SK-N-SH (cell line): Measurements from ENCODE around the gene FHOD3.

Experiments
- CHD2 ChIP-seq: fragments of 150-350 bp; IDR thresholded peaks from 2 replicates; pipeline ENCODE4 v1.6.1; 2018; ENCODE audit warnings: low read length; ENCODE audit not compliant: partially characterized antibody
- EZH2phosphoT487 ChIP-seq: fragments of 200-600 bp; sonication (generic); IDR thresholded peaks from 2 replicates; pipeline ENCODE4 v1.6.1; 2017; ENCODE audit warnings: low read depth, mixed run types, mild to moderate bottlenecking, antibody characterized with exemption, moderate library complexity, borderline replicate concordance
- GABPA ChIP-seq: IDR thresholded peaks from 2 replicates; pipeline ENCODE4 v1.4.0; 2012; ENCODE audit warnings: low read depth, mild to moderate bottlenecking
- MEF2A ChIP-seq: IDR thresholded peaks from 2 replicates; pipeline ENCODE4 v1.4.0; 2012; ENCODE audit warnings: low read depth, borderline replicate concordance
- POLR2AphosphoS5 ChIP-seq: IDR thresholded peaks from 2 replicates; pipeline ENCODE4 v1.6.1; 2012; ENCODE audit warnings: low read depth, low read length
- RAD21 ChIP-seq: IDR thresholded peaks from 2 replicates; pipeline ENCODE4 v1.6.1; 2012; ENCODE audit warnings: mild to moderate bottlenecking, low read length
- RFX5 ChIP-seq: IDR thresholded peaks from 2 replicates; pipeline ENCODE4 v1.6.1; 2012; ENCODE audit warnings: mild to moderate bottlenecking, improper control_type of control experiment, low read length
- SMC3 ChIP-seq: IDR thresholded peaks from 2 replicates; pipeline ENCODE4 v1.6.1; 2012; ENCODE audit warnings: low read depth, low read length, improper control_type of control experiment
- TAF1 ChIP-seq: IDR thresholded peaks from 2 replicates; pipeline ENCODE4 v1.6.1; 2012; ENCODE audit warnings: low read depth, mild to moderate bottlenecking, low read length, moderate library complexity, borderline replicate concordance
- TF ChIP-seq, protein P1 (sequence below): IDR thresholded peaks from 2 replicates; pipeline ENCODE4 v1.6.1; 2012; ENCODE audit warnings: mild to moderate bottlenecking, low read depth, low read length, moderate library complexity
- TF ChIP-seq, protein P2 (sequence below): fragments of 200-600 bp; sonication (generic); IDR thresholded peaks from 2 replicates; pipeline ENCODE4 v1.6.1; 2017; ENCODE audit warnings: antibody characterized with exemption, mild to moderate bottlenecking, moderate library complexity
- TF ChIP-seq, protein P3 (sequence below): IDR thresholded peaks from 2 replicates; pipeline ENCODE4 v1.4.0; 2012; ENCODE audit warnings: low read depth
- TF ChIP-seq, protein P4 (sequence below): IDR thresholded peaks from 2 replicates; pipeline ENCODE4 v1.4.0; 2012; ENCODE audit warnings: low read depth, borderline replicate concordance

DNA sequence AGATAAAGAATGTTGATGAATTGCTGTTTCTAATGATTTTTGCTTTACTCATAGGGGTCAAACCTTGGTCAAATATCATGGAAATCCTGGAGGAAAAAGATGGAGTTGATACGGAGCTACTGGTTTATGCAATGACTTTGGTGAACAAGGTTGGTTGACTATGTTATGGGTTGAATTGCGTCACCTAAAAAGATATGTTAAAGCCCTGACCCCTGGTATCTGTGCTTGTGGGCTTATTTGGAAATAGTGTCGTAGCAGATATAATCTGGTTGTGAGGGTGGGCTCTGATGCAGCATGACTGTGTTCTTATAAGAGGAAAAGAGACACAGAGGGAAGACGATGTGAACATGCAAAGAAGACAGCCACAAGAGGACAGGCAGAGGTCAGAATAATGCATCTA, 305.1 kb downstream of the FHOD3 start:
- no peak for TF ChIP-seq POLR2AphosphoS5
- TF ChIP-seq RFX5: no peak
- TF ChIP-seq, protein P1, sequence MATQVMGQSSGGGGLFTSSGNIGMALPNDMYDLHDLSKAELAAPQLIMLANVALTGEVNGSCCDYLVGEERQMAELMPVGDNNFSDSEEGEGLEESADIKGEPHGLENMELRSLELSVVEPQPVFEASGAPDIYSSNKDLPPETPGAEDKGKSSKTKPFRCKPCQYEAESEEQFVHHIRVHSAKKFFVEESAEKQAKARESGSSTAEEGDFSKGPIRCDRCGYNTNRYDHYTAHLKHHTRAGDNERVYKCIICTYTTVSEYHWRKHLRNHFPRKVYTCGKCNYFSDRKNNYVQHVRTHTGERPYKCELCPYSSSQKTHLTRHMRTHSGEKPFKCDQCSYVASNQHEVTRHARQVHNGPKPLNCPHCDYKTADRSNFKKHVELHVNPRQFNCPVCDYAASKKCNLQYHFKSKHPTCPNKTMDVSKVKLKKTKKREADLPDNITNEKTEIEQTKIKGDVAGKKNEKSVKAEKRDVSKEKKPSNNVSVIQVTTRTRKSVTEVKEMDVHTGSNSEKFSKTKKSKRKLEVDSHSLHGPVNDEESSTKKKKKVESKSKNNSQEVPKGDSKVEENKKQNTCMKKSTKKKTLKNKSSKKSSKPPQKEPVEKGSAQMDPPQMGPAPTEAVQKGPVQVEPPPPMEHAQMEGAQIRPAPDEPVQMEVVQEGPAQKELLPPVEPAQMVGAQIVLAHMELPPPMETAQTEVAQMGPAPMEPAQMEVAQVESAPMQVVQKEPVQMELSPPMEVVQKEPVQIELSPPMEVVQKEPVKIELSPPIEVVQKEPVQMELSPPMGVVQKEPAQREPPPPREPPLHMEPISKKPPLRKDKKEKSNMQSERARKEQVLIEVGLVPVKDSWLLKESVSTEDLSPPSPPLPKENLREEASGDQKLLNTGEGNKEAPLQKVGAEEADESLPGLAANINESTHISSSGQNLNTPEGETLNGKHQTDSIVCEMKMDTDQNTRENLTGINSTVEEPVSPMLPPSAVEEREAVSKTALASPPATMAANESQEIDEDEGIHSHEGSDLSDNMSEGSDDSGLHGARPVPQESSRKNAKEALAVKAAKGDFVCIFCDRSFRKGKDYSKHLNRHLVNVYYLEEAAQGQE: no peak
- TF ChIP-seq MEF2A: no peak
- TF ChIP-seq, protein P2, sequence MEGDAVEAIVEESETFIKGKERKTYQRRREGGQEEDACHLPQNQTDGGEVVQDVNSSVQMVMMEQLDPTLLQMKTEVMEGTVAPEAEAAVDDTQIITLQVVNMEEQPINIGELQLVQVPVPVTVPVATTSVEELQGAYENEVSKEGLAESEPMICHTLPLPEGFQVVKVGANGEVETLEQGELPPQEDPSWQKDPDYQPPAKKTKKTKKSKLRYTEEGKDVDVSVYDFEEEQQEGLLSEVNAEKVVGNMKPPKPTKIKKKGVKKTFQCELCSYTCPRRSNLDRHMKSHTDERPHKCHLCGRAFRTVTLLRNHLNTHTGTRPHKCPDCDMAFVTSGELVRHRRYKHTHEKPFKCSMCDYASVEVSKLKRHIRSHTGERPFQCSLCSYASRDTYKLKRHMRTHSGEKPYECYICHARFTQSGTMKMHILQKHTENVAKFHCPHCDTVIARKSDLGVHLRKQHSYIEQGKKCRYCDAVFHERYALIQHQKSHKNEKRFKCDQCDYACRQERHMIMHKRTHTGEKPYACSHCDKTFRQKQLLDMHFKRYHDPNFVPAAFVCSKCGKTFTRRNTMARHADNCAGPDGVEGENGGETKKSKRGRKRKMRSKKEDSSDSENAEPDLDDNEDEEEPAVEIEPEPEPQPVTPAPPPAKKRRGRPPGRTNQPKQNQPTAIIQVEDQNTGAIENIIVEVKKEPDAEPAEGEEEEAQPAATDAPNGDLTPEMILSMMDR: no peak
- no peak for TF ChIP-seq CHD2
- TF ChIP-seq TAF1: no peak
- TF ChIP-seq, protein P3, sequence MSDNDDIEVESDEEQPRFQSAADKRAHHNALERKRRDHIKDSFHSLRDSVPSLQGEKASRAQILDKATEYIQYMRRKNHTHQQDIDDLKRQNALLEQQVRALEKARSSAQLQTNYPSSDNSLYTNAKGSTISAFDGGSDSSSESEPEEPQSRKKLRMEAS: no peak
- TF ChIP-seq GABPA: no peak
- no peak for TF ChIP-seq EZH2phosphoT487
- TF ChIP-seq, protein P4, sequence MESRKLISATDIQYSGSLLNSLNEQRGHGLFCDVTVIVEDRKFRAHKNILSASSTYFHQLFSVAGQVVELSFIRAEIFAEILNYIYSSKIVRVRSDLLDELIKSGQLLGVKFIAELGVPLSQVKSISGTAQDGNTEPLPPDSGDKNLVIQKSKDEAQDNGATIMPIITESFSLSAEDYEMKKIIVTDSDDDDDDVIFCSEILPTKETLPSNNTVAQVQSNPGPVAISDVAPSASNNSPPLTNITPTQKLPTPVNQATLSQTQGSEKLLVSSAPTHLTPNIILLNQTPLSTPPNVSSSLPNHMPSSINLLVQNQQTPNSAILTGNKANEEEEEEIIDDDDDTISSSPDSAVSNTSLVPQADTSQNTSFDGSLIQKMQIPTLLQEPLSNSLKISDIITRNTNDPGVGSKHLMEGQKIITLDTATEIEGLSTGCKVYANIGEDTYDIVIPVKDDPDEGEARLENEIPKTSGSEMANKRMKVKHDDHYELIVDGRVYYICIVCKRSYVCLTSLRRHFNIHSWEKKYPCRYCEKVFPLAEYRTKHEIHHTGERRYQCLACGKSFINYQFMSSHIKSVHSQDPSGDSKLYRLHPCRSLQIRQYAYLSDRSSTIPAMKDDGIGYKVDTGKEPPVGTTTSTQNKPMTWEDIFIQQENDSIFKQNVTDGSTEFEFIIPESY: no peak
- no peak for TF ChIP-seq SMC3
- no peak for TF ChIP-seq RAD21
